ENCODE data around the gene OGFOD3. TPM values are rescaled to one million over a fixed set of nuclear protein-coding genes. Genes with fewer than 3 reads are reported as not detected.

Gene OGFOD3
- total and polyA plus RNA-seq, 2 donors (not counting 1 experiment from before 2014, with no cell fraction given) = 22.6 to 30.5 TPM

DNA sequence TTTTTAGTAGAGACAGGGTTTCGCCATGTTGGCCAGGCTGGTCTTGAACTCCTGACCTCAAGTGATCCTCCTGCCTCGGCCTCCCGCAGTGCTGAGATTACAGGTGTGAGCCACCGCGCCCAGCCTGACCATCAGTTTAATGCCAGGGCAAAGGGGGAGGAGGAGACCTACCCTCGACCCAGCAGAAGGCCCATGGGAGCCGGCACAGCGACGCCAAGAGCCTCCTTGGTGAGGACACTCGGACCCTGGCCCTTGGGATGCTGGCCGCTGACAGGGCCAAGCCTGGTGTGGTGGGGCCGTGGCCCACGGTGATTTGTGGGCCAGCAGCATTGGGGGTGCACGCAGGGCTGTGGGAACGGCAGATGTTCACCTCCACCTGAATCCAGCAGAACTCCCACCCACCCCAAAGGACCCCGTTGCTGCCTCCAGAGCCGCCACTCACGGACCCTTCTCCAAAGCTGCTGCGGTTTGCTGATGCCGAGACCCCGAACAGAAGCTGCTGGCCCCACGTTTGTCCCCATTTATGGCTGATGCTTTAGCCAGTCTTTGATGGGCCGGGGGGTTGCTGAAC is 26.8 kb downstream of the OGFOD3 start:
- Histone ChIP-seq H2AFZ (ENCODE audit: insufficient read depth, low read depth, low read length, poor library complexity, severe bottlenecking) (no peak overlapping the region), H3K4me2 (replicated peaks; ENCODE audit: low read depth, low read length, poor library complexity, severe bottlenecking) (no peak overlapping the region), H3K27ac (ENCODE audit: low read length in 2 of 2) (no peak overlapping the region), H3K4me3 (ENCODE audit: control extremely low read depth in 1 of 5, extremely low read depth in 1 of 5, insufficient read depth in 1 of 5, low read depth in 2 of 5, low read length in 4 of 5) (no peak overlapping the region), H3K27me3 (replicated peaks in 1 of 4; ENCODE audit: control extremely low read depth in 1 of 4, control insufficient read depth in 3 of 4, insufficient read depth in 4 of 4, low read length in 3 of 4) (peaks cover 0 to 7% (median 0%) of the 10 kb centered on the region in 4 experiments), H3K4me1 (ENCODE audit: control insufficient read depth in 2 of 2, insufficient read depth in 2 of 2, low read length in 2 of 2) (no peaks in the 10 kb centered on the region), H3K79me2 (ENCODE audit: control insufficient read depth, insufficient read depth, low read length) (no peaks in the 10 kb centered on the region), H3K36me3 (replicated peaks in 1 of 2; ENCODE audit: control extremely low read depth in 1 of 2, control insufficient read depth in 1 of 2, extremely low read depth in 1 of 2, insufficient read depth in 2 of 2, low read length in 1 of 2) (peaks cover 3 to 17% of the 10 kb centered on the region in 2 experiments), H3K9me3 (ENCODE audit: control extremely low read depth in 1 of 3, control insufficient read depth in 2 of 3, insufficient read depth in 1 of 3, low read length in 2 of 3) (no peaks in the 10 kb centered on the region), H3K9ac (ENCODE audit: low read length) (no peak overlapping the region), H4K20me1 (ENCODE audit: control insufficient read depth, insufficient read depth, low read length, poor library complexity, severe bottlenecking) (no peaks in the 10 kb centered on the region)
- intact Hi-C loops (cut with micrococcal nuclease) = no loop called here
- 98% methylated on average over 19 of the region's 23 CpGs for WGBS (ENCODE audit: insufficient coverage)
- DNase-seq (no peak), ATAC-seq (ENCODE audit: low read depth) (no peak)
- Mint-ChIP-seq H3K4me3 (no peak overlapping the region), H3K4me1 (peaks cover 2% of the 10 kb centered on the region), H3K27me3 (no peaks in the 10 kb centered on the region), H3K9me3 (ENCODE audit: insufficient read depth) (no peaks in the 10 kb centered on the region), H3K27ac (no peak overlapping the region)
- TF ChIP-seq, protein P1, sequence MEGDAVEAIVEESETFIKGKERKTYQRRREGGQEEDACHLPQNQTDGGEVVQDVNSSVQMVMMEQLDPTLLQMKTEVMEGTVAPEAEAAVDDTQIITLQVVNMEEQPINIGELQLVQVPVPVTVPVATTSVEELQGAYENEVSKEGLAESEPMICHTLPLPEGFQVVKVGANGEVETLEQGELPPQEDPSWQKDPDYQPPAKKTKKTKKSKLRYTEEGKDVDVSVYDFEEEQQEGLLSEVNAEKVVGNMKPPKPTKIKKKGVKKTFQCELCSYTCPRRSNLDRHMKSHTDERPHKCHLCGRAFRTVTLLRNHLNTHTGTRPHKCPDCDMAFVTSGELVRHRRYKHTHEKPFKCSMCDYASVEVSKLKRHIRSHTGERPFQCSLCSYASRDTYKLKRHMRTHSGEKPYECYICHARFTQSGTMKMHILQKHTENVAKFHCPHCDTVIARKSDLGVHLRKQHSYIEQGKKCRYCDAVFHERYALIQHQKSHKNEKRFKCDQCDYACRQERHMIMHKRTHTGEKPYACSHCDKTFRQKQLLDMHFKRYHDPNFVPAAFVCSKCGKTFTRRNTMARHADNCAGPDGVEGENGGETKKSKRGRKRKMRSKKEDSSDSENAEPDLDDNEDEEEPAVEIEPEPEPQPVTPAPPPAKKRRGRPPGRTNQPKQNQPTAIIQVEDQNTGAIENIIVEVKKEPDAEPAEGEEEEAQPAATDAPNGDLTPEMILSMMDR (IDR thresholded peaks at IDR 0.05) = no peak
- TF ChIP-seq EZH2 (IDR thresholded peaks at IDR 0.05; ENCODE audit: borderline replicate concordance, insufficient read depth, low read depth, low read length, poor library complexity, severe bottlenecking) = no peak
- POLR2A ChIA-PET = interaction anchor here (0.6 kb wide), 1 partner anchor 47 kb away, joined by 10 read pairs; no protein-coding TSS in a partner anchor
- CTCF ChIA-PET = no interaction called here

DNA sequence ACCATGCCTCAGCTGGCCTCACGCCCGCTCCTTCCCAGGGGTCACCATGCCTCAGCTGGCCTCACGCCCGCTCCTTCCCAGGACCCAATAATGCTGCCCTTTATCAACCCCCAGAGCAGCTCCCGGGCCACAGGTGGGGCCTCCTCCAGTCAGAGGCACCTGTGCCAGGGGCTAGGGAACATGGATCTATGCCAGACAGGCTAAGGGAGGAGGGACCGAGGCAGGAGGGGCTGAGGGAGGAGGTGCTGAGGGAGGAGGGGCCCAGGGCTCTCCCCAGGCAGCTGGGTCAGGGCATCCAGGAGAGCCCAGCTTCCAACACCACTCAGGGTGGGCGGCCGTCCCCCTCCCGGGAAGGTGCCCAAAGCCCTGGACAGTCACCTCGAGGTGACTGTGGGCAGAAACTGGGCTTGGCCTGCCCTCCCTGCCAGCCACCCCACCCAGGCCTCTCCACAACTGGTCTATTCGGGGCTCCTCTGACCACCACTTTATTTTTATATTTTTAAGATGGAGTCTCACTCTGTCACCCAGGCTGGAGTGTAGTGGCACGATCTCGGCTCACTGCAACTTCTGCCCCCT is 27.4 kb downstream of the OGFOD3 start:
- Histone ChIP-seq H3K9me3 (ENCODE audit: control extremely low read depth in 1 of 3, control insufficient read depth in 2 of 3, insufficient read depth in 1 of 3, low read length in 2 of 3) (no peaks in the 10 kb centered on the region), H3K36me3 (replicated peaks in 1 of 2; ENCODE audit: control extremely low read depth in 1 of 2, control insufficient read depth in 1 of 2, extremely low read depth in 1 of 2, insufficient read depth in 2 of 2, low read length in 1 of 2) (peaks cover 3 to 17% of the 10 kb centered on the region in 2 experiments), H2AFZ (ENCODE audit: insufficient read depth, low read depth, low read length, poor library complexity, severe bottlenecking) (no peak overlapping the region), H3K4me1 (ENCODE audit: control insufficient read depth in 2 of 2, insufficient read depth in 2 of 2, low read length in 2 of 2) (no peaks in the 10 kb centered on the region), H3K4me2 (replicated peaks; ENCODE audit: low read depth, low read length, poor library complexity, severe bottlenecking) (no peak overlapping the region), H3K9ac (ENCODE audit: low read length) (no peak overlapping the region), H4K20me1 (ENCODE audit: control insufficient read depth, insufficient read depth, low read length, poor library complexity, severe bottlenecking) (no peaks in the 10 kb centered on the region), H3K27me3 (replicated peaks in 1 of 4; ENCODE audit: control extremely low read depth in 1 of 4, control insufficient read depth in 3 of 4, insufficient read depth in 4 of 4, low read length in 3 of 4) (peaks cover 0 to 12% (median 0%) of the 10 kb centered on the region in 4 experiments), H3K4me3 (ENCODE audit: control extremely low read depth in 1 of 5, extremely low read depth in 1 of 5, insufficient read depth in 1 of 5, low read depth in 2 of 5, low read length in 4 of 5) (no peak overlapping the region), H3K27ac (ENCODE audit: low read length in 2 of 2) (no peak overlapping the region), H3K79me2 (ENCODE audit: control insufficient read depth, insufficient read depth, low read length) (no peaks in the 10 kb centered on the region)
- WGBS (ENCODE audit: insufficient coverage) = 100% methylated on average over 3 of the region's 13 CpGs
- no peak overlapping the region for H3K4me3 Mint-ChIP-seq
- no peak overlapping the region for H3K27ac Mint-ChIP-seq
- TF ChIP-seq, protein P1 (IDR thresholded peaks at IDR 0.05) = no peak
- TF ChIP-seq EZH2 (IDR thresholded peaks at IDR 0.05; ENCODE audit: borderline replicate concordance, insufficient read depth, low read depth, low read length, poor library complexity, severe bottlenecking) = no peak
- no peaks in the 10 kb centered on the region for H3K27me3 Mint-ChIP-seq
- DNase-seq (no peak), ATAC-seq (ENCODE audit: low read depth) (no peak)
- intact Hi-C loops (cut with micrococcal nuclease) = no loop called here
- H3K9me3 Mint-ChIP-seq (ENCODE audit: insufficient read depth) = no peaks in the 10 kb centered on the region
- POLR2A ChIA-PET = no interaction called here
- peaks cover 2% of the 10 kb centered on the region for H3K4me1 Mint-ChIP-seq
- CTCF ChIA-PET = interaction anchor here (1.4 kb wide), 1 partner anchor 38 kb away, joined by 4 read pairs; no protein-coding TSS in a partner anchor
